Rectal smooth muscle tissue (tissue), 1 donor: Measurements from ENCODE around the gene FMNL2.
"Not testable (repeated sequence)": the region's sequence is repeated elsewhere in the genome, so short reads cannot be mapped to it uniquely, and the experiment has no call there.

Source experiments
- H3K27ac ChIP-seq: one replicate; pipeline ENCODE4 v1.7.0; 2013; ENCODE audit warnings: low read depth, low read length, inconsistent platforms
- H3K27me3 ChIP-seq: one replicate; pipeline ENCODE4 v1.7.0; 2013; ENCODE audit warnings: low read length; ENCODE audit not compliant: control insufficient read depth, insufficient read depth
- H3K36me3 ChIP-seq: one replicate; pipeline ENCODE4 v1.7.0; 2013; ENCODE audit warnings: low read length; ENCODE audit not compliant: control insufficient read depth, insufficient read depth
- H3K4me1 ChIP-seq: one replicate; pipeline ENCODE4 v1.7.0; 2013; ENCODE audit warnings: low read length; ENCODE audit not compliant: control insufficient read depth, insufficient read depth
- H3K4me3 ChIP-seq: one replicate; pipeline ENCODE4 v1.7.0; 2013; ENCODE audit warnings: low read length
- H3K9ac ChIP-seq: one replicate; pipeline ENCODE4 v1.7.0; 2013; ENCODE audit warnings: low read length

Gene FMNL2

DNA sequence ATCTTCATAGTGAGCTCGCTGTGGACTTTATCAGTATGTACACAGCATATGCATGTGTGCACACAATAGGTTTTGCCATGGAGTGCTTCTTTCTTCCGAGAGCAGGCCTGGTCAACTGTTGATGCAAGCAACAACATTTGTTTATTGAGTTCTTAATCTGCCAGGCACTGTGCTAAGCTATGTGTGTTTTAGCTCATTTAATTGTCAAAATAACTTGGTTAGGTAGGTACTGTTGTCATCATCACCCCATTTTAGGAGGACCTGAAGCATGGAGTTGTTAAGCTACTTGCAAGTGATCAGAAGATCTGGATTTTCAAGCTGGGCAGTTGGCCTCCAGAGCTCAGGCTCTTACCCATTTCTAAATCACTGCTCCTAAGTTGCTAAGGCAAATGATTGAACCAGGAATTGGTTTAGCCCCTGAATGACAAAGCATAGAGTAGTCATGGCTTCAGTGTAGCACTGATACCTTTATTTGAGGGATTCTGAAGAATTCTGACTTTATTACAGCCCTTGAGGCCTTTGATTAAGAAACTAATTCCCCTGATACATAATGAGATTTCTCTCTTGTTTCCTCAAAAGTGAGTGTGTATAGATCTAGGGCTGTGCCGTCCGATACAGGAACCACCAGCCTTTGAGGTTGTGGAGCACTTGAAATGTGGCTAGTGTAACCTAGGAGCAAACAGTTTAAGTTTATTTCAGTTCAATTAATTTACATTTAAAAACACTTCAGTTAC, 132.9 kb downstream of the FMNL2 start:
- H3K27ac ChIP-seq, result peak overlapping the region; percentile 21
- H3K9ac ChIP-seq, result no peak overlapping the region
- H3K4me3 ChIP-seq, result no peak overlapping the region
- H3K27me3 ChIP-seq, result no peaks in the 10 kb centered on the region
- H3K4me1 ChIP-seq, result peaks cover 27% of the 10 kb centered on the region
- H3K36me3 ChIP-seq, result no peaks in the 10 kb centered on the region

DNA sequence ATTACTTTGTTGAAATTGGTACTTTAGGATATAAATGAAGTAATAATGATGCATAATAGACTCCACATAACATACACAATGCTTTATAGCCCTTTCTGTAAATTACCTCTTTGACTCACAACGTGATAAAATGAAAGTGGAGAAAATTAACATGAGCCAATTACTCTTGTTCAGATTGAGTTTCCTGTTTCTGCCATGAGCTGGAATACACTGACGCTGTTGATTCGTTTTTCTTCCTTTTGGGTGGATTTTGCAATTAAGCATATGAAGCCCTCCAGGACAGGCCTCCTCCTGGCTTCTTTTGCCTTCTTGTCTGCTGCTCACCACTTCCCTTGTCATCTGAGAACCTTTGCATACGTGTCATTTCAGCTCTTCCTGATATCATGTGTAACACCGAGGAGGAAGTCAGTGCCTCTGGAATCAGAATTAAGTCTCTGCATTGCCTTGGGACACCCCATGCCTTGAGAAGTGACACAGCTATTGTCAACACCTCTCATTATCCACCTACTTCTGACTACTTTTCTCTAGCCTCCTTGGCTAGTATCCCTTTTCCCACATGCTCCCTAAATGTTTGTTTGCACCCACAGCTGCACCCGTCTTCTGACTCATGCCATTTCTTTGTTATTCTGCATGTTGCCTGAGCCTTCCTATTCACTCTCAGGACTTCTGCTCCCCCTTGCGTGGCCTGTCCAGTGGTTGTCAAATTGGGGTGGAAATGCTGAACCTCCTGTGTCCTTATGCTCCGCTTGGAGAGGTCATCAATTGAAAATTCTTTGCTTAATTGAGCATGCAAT, 134.1 kb downstream of the FMNL2 start:
- H3K36me3 ChIP-seq, result no peaks in the 10 kb centered on the region
- no peak overlapping the region for H3K4me3 ChIP-seq
- peaks cover 27% of the 10 kb centered on the region for H3K4me1 ChIP-seq
- no peak overlapping the region for H3K27ac ChIP-seq
- no peaks in the 10 kb centered on the region for H3K27me3 ChIP-seq
- no peak overlapping the region for H3K9ac ChIP-seq

DNA sequence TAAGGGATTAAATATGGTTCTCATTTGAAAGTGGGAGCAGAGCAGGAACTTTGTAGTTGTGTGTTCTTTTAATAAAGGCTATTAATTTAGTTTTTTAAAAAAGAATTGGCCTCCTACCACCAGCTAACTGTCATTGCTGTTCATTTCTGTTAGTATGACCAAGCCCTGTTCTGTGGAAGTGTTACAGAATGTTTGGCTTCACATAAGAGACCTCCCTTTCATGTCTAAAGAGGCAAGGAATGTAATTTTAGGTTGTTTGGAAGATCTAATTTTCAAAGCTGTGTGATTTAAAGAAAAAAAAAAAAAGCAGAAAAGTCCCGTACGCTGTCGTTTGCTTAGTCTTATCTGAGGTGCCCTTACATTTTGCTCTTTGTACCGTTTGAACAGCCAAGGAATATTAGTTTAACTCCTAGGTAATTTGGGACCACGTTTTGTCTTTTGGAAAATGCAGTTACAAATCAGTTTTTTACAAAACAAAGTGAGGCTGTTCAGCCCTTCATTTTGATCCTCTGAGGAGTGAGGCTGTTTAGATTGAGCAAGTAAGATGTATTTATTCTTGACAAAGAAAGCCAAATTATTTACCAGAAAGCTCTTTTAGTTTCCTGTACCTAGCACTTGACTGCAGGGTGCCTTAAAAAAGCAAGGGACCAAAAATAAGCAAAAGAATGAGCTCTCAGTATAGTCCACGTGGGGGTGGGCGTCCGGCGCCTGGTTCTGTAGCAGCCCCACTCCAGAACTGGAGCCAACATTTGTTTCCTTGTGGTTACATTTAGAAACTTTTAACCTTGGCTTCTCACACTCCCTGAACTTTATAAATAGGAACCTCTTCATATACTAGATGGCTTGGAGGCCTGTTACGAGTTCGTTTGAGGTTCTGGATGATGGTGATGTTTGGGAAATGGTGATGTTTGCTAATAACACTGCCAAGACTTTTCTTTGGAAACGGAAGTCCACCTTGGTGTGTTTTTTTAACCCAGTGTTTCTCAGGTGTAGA, 136.2 kb downstream of the FMNL2 start:
- H3K4me1 ChIP-seq, result peaks cover 21% of the 10 kb centered on the region
- no peak overlapping the region for H3K27ac ChIP-seq
- no peaks in the 10 kb centered on the region for H3K36me3 ChIP-seq
- no peak overlapping the region for H3K9ac ChIP-seq
- H3K27me3 ChIP-seq, result no peaks in the 10 kb centered on the region
- H3K4me3 ChIP-seq, result no peak overlapping the region

DNA sequence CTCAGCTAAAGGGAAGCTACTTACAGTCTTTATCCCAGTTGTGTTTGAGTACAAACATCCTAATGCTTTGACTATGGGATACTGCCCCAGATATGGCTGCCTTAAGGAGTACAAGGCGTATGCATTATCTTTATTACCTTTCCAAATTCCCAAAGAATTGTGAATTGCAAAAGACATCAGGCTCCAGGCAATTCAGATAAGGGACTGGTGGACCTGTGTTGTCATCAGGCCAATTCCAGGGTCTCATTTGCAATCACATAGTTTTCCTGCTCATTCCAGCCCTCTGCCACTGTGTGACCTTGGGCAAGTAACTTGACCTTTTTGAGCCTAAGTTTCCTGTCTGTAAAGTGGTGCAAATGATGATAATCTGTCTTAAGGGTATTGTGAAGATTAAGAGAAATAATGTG, 137.5 kb downstream of the FMNL2 start:
- no peak overlapping the region for H3K4me3 ChIP-seq

DNA sequence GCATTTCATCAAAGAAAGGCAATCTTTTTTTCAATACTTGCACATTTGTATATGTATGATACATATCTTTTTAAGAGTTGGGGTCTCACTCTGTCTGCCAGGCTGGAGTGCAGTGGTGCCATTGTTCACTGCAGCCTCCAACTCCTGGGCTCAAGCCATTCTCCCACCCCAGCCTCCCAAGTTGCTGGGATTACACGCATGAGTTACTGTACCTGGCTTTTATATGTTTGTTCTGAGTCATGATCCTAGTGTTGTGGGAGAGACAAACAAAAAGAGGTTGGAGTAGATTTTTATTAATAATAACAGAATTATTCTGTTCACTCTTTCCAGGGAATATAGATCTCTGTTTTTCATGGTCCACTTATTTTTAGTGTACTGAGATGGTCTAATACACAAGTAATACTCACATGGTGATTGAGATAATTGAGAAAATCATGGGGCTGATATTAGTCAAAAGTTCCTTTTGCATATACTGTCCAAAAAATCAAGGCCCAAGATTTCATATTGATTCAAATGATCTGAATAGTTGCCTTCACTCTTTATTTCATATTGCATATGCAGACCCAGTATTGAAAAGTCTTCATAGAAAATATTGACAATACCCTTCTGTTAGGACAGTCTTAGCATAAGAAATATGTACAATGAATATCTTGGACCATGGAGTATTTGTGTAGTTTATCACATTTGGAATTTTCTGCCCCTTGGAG, 138.3 kb downstream of the FMNL2 start:
- no peak overlapping the region for H3K4me3 ChIP-seq
- no peaks in the 10 kb centered on the region for H3K27me3 ChIP-seq
- no peak overlapping the region for H3K9ac ChIP-seq
- no peaks in the 10 kb centered on the region for H3K36me3 ChIP-seq
- H3K4me1 ChIP-seq, result peaks cover 10% of the 10 kb centered on the region
- no peak overlapping the region for H3K27ac ChIP-seq

More for the DNA sequence above, 137.5 kb downstream of the FMNL2 start:
- no peak overlapping the region for H3K27ac ChIP-seq
- no peak overlapping the region for H3K9ac ChIP-seq
- H3K4me1 ChIP-seq, result peaks cover 12% of the 10 kb centered on the region
- H3K36me3 ChIP-seq, result no peaks in the 10 kb centered on the region
- H3K27me3 ChIP-seq, result no peaks in the 10 kb centered on the region

DNA sequence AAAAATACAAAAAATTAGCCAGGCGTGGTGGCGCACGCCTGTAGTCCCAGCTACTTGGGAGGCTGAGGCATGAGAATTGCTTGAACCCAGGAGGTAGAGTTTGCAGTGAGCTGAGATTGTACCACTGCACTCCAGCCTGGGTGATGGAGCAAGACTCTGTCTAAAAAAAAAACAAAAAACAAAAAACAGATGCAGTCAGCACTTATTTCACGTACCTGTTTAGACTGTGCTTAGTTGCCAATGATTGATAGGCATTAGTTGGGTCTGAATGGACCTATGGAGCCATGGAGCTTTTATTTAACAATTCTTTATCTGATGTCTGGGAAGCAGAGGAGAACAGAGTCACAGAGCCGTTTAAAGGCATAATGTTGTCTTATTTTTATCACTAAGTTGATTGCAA, 139.5 kb downstream of the FMNL2 start:
- not testable (repeated sequence) for H3K9ac ChIP-seq, H3K4me1 ChIP-seq, H3K4me3 ChIP-seq, H3K27ac ChIP-seq, H3K27me3 ChIP-seq, H3K36me3 ChIP-seq

DNA sequence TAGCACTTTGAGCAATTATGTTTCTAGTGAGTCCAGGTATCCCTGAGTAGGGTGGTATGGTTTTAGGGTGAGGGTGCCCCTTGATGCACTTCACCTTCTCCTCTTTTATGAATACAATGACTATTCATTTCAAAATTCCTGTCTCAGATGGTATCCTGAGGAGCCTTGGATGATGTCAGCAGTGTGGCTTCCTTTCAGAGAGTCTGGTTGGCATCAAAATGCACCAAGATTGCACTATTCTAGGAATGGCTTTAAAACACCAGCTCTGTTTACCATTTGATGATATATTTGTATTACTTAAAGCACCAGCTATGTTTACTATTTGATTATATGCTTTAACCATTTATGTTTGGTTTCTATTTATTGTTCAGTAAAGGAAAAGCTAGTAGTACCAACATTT, 141.0 kb downstream of the FMNL2 start:
- no peaks in the 10 kb centered on the region for H3K27me3 ChIP-seq
- H3K9ac ChIP-seq, result no peak overlapping the region
- no peaks in the 10 kb centered on the region for H3K36me3 ChIP-seq
- no peak overlapping the region for H3K4me3 ChIP-seq
- H3K4me1 ChIP-seq, result peaks cover 11% of the 10 kb centered on the region
- no peak overlapping the region for H3K27ac ChIP-seq

DNA sequence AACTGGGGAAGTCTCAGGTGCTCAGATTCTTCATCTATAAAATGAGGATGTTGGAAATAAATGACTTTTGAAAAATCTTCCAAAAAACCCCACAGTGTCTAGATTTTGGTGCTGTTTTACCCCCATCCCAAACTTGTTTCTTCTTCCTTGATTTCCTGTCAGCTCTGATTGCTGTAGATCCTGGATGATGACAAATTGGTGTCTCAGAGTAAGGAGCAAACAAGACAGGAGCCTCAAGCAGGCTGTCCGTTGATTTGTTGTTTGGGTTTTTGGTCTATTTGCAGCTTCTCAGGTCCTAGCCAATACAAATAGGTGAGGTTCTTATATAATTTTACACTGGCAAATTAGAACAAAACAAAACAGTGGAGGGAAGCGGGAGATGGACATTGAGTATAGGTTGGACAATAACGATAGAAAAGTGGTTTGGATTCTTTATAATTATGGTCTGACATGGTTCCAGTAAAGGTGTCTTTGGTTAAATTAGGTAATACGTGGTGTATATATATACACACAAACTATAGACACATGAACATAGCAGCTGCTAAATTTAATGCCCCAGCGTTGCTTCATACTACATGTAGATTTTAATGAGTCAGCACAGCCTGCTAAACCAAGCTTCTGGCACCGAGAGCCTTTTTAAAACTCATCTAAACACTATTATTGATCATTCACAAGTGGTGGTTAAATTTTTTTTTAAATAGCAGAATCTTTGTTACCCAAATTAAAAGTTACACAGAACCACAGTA, 142.5 kb downstream of the FMNL2 start:
- Histone ChIP-seq H3K9ac (no peak overlapping the region), H3K27ac (no peak overlapping the region), H3K4me1 (peaks cover 6% of the 10 kb centered on the region)

DNA sequence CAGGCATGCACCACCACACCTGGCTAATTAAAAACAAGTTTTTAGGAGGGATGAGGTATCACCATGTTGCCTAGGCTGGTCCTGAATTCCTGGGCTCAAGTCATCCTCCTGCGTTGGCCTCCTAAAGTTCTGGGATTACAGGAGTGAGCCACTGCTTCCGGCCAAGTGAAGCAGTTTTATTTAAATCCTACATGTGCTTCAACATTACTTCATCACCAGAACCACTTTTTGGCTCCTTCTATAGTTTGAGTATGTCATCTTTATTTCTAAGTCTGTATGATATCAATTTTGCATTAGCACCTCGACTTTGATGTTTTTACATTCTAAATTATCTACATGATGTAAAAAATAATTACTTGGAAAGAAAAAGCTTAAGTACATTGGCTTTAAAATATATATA, 144.3 kb downstream of the FMNL2 start:
- Histone ChIP-seq H3K27me3 (no peaks in the 10 kb centered on the region), H3K4me3 (no peak overlapping the region), H3K4me1 (peaks cover 9% of the 10 kb centered on the region), H3K27ac (no peak overlapping the region), H3K9ac (no peak overlapping the region), H3K36me3 (no peaks in the 10 kb centered on the region)

More for the DNA sequence above, 142.5 kb downstream of the FMNL2 start:
- no peak overlapping the region for H3K4me3 ChIP-seq
- no peaks in the 10 kb centered on the region for H3K36me3 ChIP-seq
- H3K27me3 ChIP-seq, result no peaks in the 10 kb centered on the region

DNA sequence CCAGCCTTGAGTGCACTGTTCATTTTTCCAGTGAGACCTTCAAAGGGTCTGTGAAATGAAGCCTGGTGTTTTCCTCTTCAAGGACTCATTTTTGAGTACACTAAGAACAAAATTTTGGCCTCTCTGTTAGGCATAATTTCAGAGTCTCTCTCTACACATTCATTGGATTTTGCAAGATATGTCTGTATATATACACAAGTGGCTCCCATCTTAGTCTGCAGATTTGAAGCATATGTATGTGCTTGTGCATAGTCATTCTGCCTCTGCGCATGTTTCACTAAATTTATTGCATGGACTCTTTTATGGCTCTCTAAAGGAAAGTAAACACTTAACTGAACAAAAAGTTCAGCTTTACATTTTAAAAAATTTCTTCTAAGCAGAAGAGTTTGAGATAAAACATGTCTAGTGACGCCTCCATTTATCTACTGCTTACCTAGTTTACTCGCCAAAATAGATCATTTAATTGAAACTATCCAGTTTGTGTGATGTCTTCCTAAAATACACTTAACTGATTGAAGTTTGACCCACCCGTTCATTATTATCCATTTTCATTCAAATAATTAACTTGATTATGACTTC, 145.9 kb downstream of the FMNL2 start:
- Histone ChIP-seq H3K4me1 (peaks cover 11% of the 10 kb centered on the region), H3K27me3 (no peaks in the 10 kb centered on the region), H3K9ac (no peak overlapping the region), H3K36me3 (no peaks in the 10 kb centered on the region), H3K27ac (no peak overlapping the region), H3K4me3 (no peak overlapping the region)
